ENCODE data around the gene ATG5. TPM values are rescaled to one million over a fixed set of nuclear protein-coding genes. Genes with fewer than 3 reads are reported as not detected.

Gene ATG5
- polyA plus RNA-seq, 3 donors, result 15.0 to 31.4 (median 29.9) TPM

GRCh38 chr6:106162921-106163320 is 162.6 kb downstream of the ATG5 start:
- intact Hi-C loops (cut with micrococcal nuclease), result loop anchor here in 1 of 2 donors (5.0 to 10.0 kb wide), 4 partner anchors 41 to 278 kb away; no protein-coding TSS in a partner anchor
- H3K36me3 Mint-ChIP-seq, result peaks cover 0 to 5% of the 10 kb centered on the region in 2 donors

GRCh38 chr6:106161893-106162292 is 163.7 kb downstream of the ATG5 start:
- no peak for DNase-seq
- no peak for TF ChIP-seq CTCF (IDR thresholded peaks at IDR 0.05)

More at GRCh38 chr6:106162921-106163320, 162.6 kb downstream of the ATG5 start:
- DNase-seq, result no peak
- no peaks in the 10 kb centered on the region for H3K9me3 ChIP-seq (replicated peaks in 1 of 2; ENCODE audit: control insufficient read depth in 1 of 2, insufficient read depth in 1 of 2, low read length in 2 of 2)
- no peaks in the 10 kb centered on the region for H4K20me1 ChIP-seq (ENCODE audit: insufficient read depth, low read length)
- H3K4me3 ChIP-seq (replicated peaks in 1 of 3; ENCODE audit: low read depth in 2 of 3, low read length in 3 of 3), result peak overlapping the region in 1 of 3 experiments; percentile 66
- H3K36me3 ChIP-seq (replicated peaks in 1 of 2; ENCODE audit: control insufficient read depth in 1 of 2, insufficient read depth in 2 of 2, low read length in 2 of 2), result no peaks in the 10 kb centered on the region
- no peak for TF ChIP-seq CTCF (IDR thresholded peaks at IDR 0.05)
- peak overlapping the region; percentile 97 for H3K9ac ChIP-seq (ENCODE audit: insufficient read depth, low read length, poor library complexity, severe bottlenecking)
- no peaks in the 10 kb centered on the region for H3K79me2 ChIP-seq (ENCODE audit: insufficient read depth, low read length)
- H3K27ac Mint-ChIP-seq, result peak overlapping the region; percentile 99 to 100 (median 100)
- peak overlapping the region; percentile 61 for H2AFZ ChIP-seq (ENCODE audit: insufficient read depth, low read depth, low read length, poor library complexity, severe bottlenecking)
- no peaks in the 10 kb centered on the region for H3K27me3 ChIP-seq (ENCODE audit: control insufficient read depth in 2 of 2, insufficient read depth in 2 of 2, low read length in 2 of 2)
- H3K4me1 ChIP-seq (ENCODE audit: control insufficient read depth in 1 of 2, insufficient read depth in 2 of 2, low read length in 2 of 2), result peaks cover 45 to 50% of the 10 kb centered on the region in 2 donors
- H3K9me3 Mint-ChIP-seq, result peaks cover 0 to 1% (median 0%) of the 10 kb centered on the region in 7 donors
- H3K27ac ChIP-seq (ENCODE audit: low read depth in 1 of 2, low read length in 2 of 2), result peak overlapping the region; percentile 99 to 100
- H3K4me1 Mint-ChIP-seq, result peaks cover 44% of the 10 kb centered on the region
- WGBS (ENCODE audit: insufficient coverage), result no CpG with 5 or more reads among the region's 4 CpGs
- H3K27me3 Mint-ChIP-seq (ENCODE audit: low read depth in 3 of 3), result no peaks in the 10 kb centered on the region
- H3K4me3 Mint-ChIP-seq, result peak overlapping the region; percentile 75 to 88
- peak overlapping the region; percentile 72 for H3K4me2 ChIP-seq (replicated peaks; ENCODE audit: extremely low read depth, low read length, poor library complexity, severe bottlenecking)

More at GRCh38 chr6:106161893-106162292, 163.7 kb downstream of the ATG5 start:
- H3K79me2 ChIP-seq (ENCODE audit: insufficient read depth, low read length), result no peaks in the 10 kb centered on the region
- no peaks in the 10 kb centered on the region for H3K27me3 ChIP-seq (ENCODE audit: control insufficient read depth in 2 of 2, insufficient read depth in 2 of 2, low read length in 2 of 2)
- no peak overlapping the region for H2AFZ ChIP-seq (ENCODE audit: insufficient read depth, low read depth, low read length, poor library complexity, severe bottlenecking)
- Mint-ChIP-seq H3K36me3 (peaks cover 0 to 5% of the 10 kb centered on the region in 2 donors), H3K9me3 (peaks cover 0 to 1% (median 0%) of the 10 kb centered on the region in 7 donors), H3K4me3 (no peak overlapping the region), H3K27ac (peak overlapping the region in 5 of 7 donors; percentile 4 to 83 (median 61)), H3K4me1 (peaks cover 46% of the 10 kb centered on the region), H3K27me3 (ENCODE audit: low read depth in 3 of 3) (no peaks in the 10 kb centered on the region)
- H3K4me1 ChIP-seq (ENCODE audit: control insufficient read depth in 1 of 2, insufficient read depth in 2 of 2, low read length in 2 of 2), result peaks cover 45 to 50% of the 10 kb centered on the region in 2 donors
- H3K9me3 ChIP-seq (replicated peaks in 1 of 2; ENCODE audit: control insufficient read depth in 1 of 2, insufficient read depth in 1 of 2, low read length in 2 of 2), result no peaks in the 10 kb centered on the region
- H3K9ac ChIP-seq (ENCODE audit: insufficient read depth, low read length, poor library complexity, severe bottlenecking), result no peak overlapping the region
- no peak overlapping the region for H3K4me2 ChIP-seq (replicated peaks; ENCODE audit: extremely low read depth, low read length, poor library complexity, severe bottlenecking)
- H3K36me3 ChIP-seq (replicated peaks in 1 of 2; ENCODE audit: control insufficient read depth in 1 of 2, insufficient read depth in 2 of 2, low read length in 2 of 2), result no peaks in the 10 kb centered on the region
- no peaks in the 10 kb centered on the region for H4K20me1 ChIP-seq (ENCODE audit: insufficient read depth, low read length)
- no peak overlapping the region for H3K4me3 ChIP-seq (replicated peaks in 1 of 3; ENCODE audit: low read depth in 2 of 3, low read length in 3 of 3)
- H3K27ac ChIP-seq (ENCODE audit: low read depth in 1 of 2, low read length in 2 of 2), result peak overlapping the region in 1 of 2 donors; percentile 46
- no CpG with 5 or more reads among the region's 2 CpGs for WGBS (ENCODE audit: insufficient coverage)
- intact Hi-C loops (cut with micrococcal nuclease), result loop anchor here in 1 of 2 donors (5.0 to 10.0 kb wide), 4 partner anchors 40 to 277 kb away; no protein-coding TSS in a partner anchor

All from CD14-positive monocyte (primary cell).